ENCODE measurements around the gene LPIN2.
A peak's percentile ranks its signal among the peaks of the same experiment; 100 is the strongest.

The LPIN2 gene

DNA sequence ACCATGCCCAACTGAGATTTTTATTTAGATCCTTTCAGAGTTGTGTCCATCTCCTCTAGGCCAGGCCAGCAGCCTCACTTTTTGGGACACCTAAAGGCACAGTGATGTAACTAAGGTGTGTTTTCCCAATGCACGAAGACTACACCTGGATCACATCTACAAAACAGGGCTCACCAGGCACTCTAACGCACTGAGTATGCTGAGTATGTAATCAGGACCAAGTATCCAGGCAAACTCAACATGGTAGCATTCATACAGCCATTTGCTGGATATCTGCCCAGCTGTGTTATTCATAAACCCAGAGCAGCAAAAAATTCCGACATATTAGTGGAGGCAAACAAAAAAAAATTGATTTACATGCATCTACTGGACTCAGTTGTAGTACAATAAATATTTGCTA is 33.8 kb downstream of the LPIN2 start:
- CTCF ChIA-PET = interaction anchor here (0.5 to 1.7 kb wide), 6 partner anchors 8 to 50 kb away, joined by 3 to 8 read pairs (median 3); no protein-coding TSS in a partner anchor
- DNase-seq = no peak
- no peaks in the 10 kb centered on the region for H3K9me3 Mint-ChIP-seq
- H3K27ac Mint-ChIP-seq = peak overlapping the region; percentile 88
- peaks cover 84% of the 10 kb centered on the region for H3K4me1 Mint-ChIP-seq
- peak overlapping the region; percentile 77 for H3K4me3 Mint-ChIP-seq
- no peaks in the 10 kb centered on the region for H3K27me3 Mint-ChIP-seq
- H3K36me3 Mint-ChIP-seq = peaks cover 48% of the 10 kb centered on the region

DNA sequence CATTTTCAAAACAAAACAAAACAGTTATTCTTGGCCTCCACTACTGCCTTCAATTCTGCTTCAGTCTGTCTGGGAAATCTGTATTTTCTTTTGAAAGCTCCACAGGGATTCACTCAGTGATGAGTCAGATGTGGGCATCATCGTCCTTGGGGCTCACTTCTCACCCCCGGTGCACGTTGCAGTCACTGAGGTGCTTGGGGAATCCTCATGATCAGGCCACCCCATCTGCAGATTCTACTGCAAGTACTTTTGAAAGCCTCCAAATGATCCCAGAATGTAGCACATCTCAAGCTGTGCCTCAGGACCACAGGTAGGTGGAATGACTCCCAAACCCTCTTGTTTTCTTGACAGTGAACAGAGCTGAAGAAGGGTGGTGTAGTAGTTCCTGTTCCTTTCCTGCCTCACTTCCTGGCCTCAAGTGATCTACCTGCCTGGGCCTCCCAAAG is 34.3 kb downstream of the LPIN2 start:
- H3K4me1 Mint-ChIP-seq = peaks cover 84% of the 10 kb centered on the region
- CTCF ChIA-PET = interaction anchor here (0.7 to 1.6 kb wide), 5 partner anchors 8 to 21 kb away, joined by 3 to 6 read pairs (median 3); no protein-coding TSS in a partner anchor
- H3K36me3 Mint-ChIP-seq = peaks cover 47% of the 10 kb centered on the region
- no peak for DNase-seq
- H3K27ac Mint-ChIP-seq = peak overlapping the region; percentile 88
- H3K27me3 Mint-ChIP-seq = no peaks in the 10 kb centered on the region
- H3K4me3 Mint-ChIP-seq = peak overlapping the region; percentile 77
- no peaks in the 10 kb centered on the region for H3K9me3 Mint-ChIP-seq

DNA sequence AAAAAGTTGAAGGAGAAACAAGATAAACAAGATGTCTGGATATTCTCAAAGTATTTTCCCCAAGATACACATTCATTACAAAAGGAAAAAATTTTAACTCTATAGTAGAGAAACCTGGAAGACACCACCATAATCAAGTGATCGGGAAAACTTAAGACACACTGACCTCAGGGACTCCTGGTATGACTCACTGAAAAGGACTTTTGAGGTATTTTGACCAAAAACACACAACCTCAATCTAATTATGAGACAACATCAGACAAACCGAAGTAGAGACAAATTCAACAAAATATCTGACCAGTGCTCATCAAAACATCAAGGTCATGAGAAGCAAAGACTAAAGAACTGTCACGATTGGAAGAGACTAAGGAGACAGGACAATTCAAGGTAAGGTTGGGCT is 34.7 kb downstream of the LPIN2 start:
- Mint-ChIP-seq H3K4me1 (peaks cover 84% of the 10 kb centered on the region), H3K27me3 (no peaks in the 10 kb centered on the region), H3K4me3 (peak overlapping the region; percentile 77), H3K36me3 (peaks cover 51% of the 10 kb centered on the region), H3K27ac (peak overlapping the region; percentile 88), H3K9me3 (no peaks in the 10 kb centered on the region)
- CTCF ChIA-PET = interaction anchor here (0.8 to 1.0 kb wide), 3 partner anchors 16 to 173 kb away, joined by 3 to 4 read pairs (median 3); no protein-coding TSS in a partner anchor
- DNase-seq = no peak

DNA sequence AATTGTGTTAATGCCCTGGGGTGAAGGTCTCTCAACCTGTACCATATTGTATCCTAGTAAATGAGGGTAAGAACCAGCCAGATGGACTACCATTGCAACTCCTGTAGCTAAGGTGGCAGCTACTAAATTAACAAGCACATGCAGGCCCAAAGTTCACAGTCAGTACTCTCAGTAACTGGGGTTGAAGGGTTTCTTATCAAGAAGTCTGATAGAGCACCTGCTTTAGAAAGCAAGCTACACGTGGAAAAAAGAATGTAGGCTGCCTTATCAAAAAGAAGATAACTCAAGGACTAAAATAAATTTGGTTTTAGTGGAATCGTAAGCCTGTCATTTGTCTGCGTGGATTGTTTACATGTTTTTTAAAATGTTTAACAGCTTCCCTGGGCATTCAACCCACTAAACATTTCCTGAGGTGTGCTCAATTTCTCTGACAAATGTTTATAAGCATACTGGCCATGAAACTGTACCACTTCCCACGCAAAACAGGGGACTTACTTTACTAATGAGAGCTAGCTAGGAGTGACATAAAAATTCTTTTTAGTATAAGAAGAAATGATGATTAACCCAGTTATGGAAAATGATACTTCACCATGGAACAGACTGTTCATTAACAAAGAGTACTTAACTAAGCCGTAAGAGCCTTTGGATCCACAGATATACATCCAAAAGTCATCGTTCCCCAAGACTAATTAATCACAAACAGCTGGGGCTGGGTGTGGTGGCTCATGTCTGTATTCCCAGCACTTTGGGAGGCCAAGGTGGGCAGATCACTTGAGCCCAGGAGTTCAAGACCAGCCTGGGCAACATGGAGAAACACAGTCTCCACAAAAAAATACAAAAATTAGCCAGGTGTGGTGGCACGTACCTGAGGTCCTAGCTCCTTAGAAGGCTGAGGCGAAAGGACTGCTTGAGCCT is 36.5 kb downstream of the LPIN2 start:
- CTCF ChIA-PET = interaction anchor here (1.0 to 2.2 kb wide), 4 partner anchors 9 to 29 kb away, joined by 3 to 11 read pairs (median 4); no protein-coding TSS in a partner anchor
- H3K9me3 Mint-ChIP-seq = no peaks in the 10 kb centered on the region
- H3K4me3 Mint-ChIP-seq = no peak overlapping the region
- DNase-seq = no peak
- peaks cover 56% of the 10 kb centered on the region for H3K36me3 Mint-ChIP-seq
- peak overlapping the region; percentile 74 for H3K27ac Mint-ChIP-seq
- peaks cover 92% of the 10 kb centered on the region for H3K4me1 Mint-ChIP-seq
- no peaks in the 10 kb centered on the region for H3K27me3 Mint-ChIP-seq

GRCh38 chr18:2974731-2975130 is 38.2 kb downstream of the LPIN2 start:
- Mint-ChIP-seq H3K4me1 (peaks cover 94% of the 10 kb centered on the region), H3K9me3 (no peaks in the 10 kb centered on the region), H3K27me3 (no peaks in the 10 kb centered on the region), H3K36me3 (peaks cover 61% of the 10 kb centered on the region), H3K27ac (no peak overlapping the region), H3K4me3 (no peak overlapping the region)
- DNase-seq = no peak
- CTCF ChIA-PET = interaction anchor here (3.0 to 3.5 kb wide), 2 partner anchors 16 to 88 kb away, joined by 10 to 20 read pairs; no protein-coding TSS in a partner anchor

DNA sequence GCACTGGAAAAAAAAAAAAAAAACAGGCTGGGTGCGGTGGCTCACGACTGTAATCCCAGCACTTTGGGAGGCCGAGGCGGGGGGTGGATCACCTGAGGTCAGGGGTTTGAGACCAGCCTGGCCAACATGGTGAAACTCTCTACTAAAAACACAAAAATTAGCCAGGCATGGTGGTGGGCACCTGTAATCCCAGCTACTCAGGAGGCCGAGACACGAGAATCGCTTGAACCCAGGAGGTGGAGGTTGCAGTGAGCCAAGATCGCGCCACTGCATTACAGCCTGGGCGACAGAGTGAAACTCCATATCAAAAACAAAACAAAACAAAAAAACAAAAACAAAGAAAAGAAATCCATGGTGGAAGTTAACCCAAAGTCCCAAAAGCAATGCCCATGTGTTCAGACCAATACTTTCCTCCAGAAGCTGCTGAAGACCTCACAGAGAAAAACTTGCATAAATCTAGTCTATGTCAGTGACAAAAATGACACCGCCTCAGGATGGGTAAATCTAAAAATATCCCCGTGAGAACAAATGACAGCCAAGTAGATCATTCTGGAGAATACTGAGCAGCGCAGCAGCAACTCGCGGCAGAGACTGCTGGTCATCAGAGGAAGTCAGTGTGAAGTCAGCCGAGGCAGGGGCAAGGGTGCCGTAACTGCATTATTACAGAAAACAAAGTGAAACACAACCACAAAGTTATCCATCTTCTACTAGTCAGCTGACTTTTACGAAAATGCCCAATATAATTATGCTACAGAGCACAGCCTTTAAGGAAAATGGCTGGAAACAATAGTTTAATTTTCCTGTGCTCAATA is 41.0 kb downstream of the LPIN2 start:
- CTCF ChIA-PET = interaction anchor here (1.0 to 3.5 kb wide), 6 partner anchors 10 to 274 kb away, joined by 3 to 20 read pairs (median 9); no protein-coding TSS in a partner anchor
- H3K36me3 Mint-ChIP-seq = peaks cover 56% of the 10 kb centered on the region

DNA sequence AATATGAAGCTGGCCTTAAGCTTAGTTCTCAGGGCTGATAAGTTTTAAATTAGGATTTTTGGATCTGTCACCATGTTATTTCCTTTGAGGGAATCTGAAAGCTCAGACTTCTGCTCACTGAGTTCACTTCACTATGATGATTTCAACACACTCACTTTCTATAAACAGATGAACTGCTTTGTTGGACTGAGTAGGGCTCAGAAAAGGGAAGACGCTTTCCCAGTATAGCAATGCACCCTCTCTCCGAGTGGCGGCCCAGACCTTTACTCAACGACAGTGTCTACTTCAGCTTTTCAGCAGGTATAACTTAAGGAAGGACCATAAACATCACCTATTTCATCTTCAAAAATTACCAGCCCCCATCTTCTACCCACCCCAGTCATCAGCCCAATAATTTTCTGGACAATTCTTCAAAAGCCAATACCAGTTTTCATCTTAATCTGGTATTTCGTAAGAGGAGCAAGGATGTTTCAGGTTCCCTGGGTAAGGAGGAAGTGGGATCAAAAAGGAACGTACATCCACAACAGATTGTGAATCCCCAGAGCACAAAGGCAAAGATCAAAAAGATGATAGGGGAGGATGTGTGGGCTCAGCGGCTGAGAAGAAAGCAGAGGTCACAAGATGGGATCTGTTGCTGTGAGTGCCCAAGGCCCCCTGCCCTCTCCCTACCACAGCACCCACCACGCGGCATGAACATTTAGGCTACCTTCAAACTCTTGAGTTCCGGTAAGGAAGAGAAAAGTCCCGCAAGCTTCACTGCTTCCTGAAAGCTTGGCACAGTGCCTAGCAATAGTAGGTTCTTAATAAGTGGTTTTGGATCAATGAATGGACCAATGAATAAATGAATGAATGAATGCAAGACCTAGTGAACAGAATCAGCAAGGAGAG is 41.9 kb downstream of the LPIN2 start:
- Mint-ChIP-seq H3K36me3 (peaks cover 57% of the 10 kb centered on the region), H3K27ac (peak overlapping the region; percentile 96)
- CTCF ChIA-PET = interaction anchor here (1.3 to 4.6 kb wide), 4 partner anchors 9 to 275 kb away, joined by 4 to 20 read pairs (median 10); no protein-coding TSS in a partner anchor

More for the DNA sequence above, 41.0 kb downstream of the LPIN2 start:
- H3K27me3 Mint-ChIP-seq = no peaks in the 10 kb centered on the region
- H3K4me3 Mint-ChIP-seq = peak overlapping the region; percentile 73
- H3K9me3 Mint-ChIP-seq = no peaks in the 10 kb centered on the region
- DNase-seq = peak; percentile 81
- peaks cover 92% of the 10 kb centered on the region for H3K4me1 Mint-ChIP-seq
- H3K27ac Mint-ChIP-seq = peak overlapping the region; percentile 96

DNA sequence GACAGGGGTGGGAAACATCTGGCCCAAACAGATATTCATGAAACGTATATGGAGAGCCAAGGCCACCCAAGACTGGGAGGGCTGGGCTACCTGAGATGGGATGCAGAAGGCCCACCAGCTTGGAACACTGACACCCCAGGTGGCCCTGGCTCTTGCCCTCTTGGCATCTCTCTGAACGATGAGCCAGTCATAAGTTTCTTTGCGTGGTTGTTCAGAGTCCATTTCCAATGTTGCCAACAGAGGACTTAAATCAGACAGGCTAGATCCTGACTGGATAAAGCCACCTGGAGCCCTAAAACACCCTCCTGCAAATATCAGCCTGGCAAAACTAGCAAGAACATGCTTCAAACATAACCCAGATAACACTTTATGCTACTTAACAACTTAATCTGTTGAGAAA is 42.6 kb downstream of the LPIN2 start:
- Mint-ChIP-seq H3K27ac (peak overlapping the region; percentile 74), H3K27me3 (no peaks in the 10 kb centered on the region), H3K4me3 (peak overlapping the region; percentile 34), H3K36me3 (peaks cover 55% of the 10 kb centered on the region), H3K4me1 (peaks cover 90% of the 10 kb centered on the region), H3K9me3 (no peaks in the 10 kb centered on the region)
- CTCF ChIA-PET = interaction anchor here (1.3 to 4.6 kb wide), 3 partner anchors 8 to 16 kb away, joined by 6 to 20 read pairs (median 13); no protein-coding TSS in a partner anchor
- no peak for DNase-seq

More for the DNA sequence above, 41.9 kb downstream of the LPIN2 start:
- peaks cover 92% of the 10 kb centered on the region for H3K4me1 Mint-ChIP-seq
- peak; percentile 60 for DNase-seq
- H3K4me3 Mint-ChIP-seq = peak overlapping the region; percentile 73
- H3K9me3 Mint-ChIP-seq = no peaks in the 10 kb centered on the region
- H3K27me3 Mint-ChIP-seq = no peaks in the 10 kb centered on the region

GRCh38 chr18:2969695-2970094 is 43.2 kb downstream of the LPIN2 start:
- peak overlapping the region; percentile 34 for H3K4me3 Mint-ChIP-seq
- no peak for DNase-seq

DNA sequence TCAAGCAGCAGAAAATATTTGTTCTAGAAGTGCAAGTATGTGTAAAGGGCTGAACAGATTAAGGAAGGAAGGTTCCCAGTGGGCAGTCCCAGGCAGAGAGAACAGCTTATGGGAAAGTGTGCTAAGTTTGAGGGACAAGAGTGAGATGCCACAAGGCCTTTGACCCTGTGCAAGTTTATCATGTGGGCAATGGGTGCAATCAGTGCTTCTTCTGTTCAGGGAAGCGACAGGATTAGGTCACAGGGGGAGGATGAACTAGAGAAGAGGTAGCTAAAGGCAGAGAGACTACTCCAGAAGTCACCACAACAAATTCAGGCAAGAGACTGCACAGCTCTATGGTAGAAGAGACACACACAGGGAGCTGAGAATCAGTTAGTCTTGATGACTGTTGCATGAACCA is 44.3 kb downstream of the LPIN2 start:
- no peaks in the 10 kb centered on the region for H3K9me3 Mint-ChIP-seq
- no peaks in the 10 kb centered on the region for H3K27me3 Mint-ChIP-seq
- no peak for DNase-seq
- H3K36me3 Mint-ChIP-seq = peaks cover 55% of the 10 kb centered on the region
- peak overlapping the region; percentile 74 for H3K27ac Mint-ChIP-seq
- CTCF ChIA-PET = interaction anchor here (1.1 to 4.6 kb wide), 5 partner anchors 11 to 160 kb away, joined by 3 to 20 read pairs (median 6); no protein-coding TSS in a partner anchor
- H3K4me3 Mint-ChIP-seq = peak overlapping the region; percentile 4
- H3K4me1 Mint-ChIP-seq = peaks cover 92% of the 10 kb centered on the region

More at GRCh38 chr18:2969695-2970094, 43.2 kb downstream of the LPIN2 start:
- H3K4me1 Mint-ChIP-seq = peaks cover 94% of the 10 kb centered on the region
- no peaks in the 10 kb centered on the region for H3K27me3 Mint-ChIP-seq
- no peaks in the 10 kb centered on the region for H3K9me3 Mint-ChIP-seq
- peak overlapping the region; percentile 74 for H3K27ac Mint-ChIP-seq
- CTCF ChIA-PET = interaction anchor here (1.1 to 4.6 kb wide), 4 partner anchors 16 to 159 kb away, joined by 3 to 20 read pairs (median 4); no protein-coding TSS in a partner anchor
- H3K36me3 Mint-ChIP-seq = peaks cover 56% of the 10 kb centered on the region

DNA sequence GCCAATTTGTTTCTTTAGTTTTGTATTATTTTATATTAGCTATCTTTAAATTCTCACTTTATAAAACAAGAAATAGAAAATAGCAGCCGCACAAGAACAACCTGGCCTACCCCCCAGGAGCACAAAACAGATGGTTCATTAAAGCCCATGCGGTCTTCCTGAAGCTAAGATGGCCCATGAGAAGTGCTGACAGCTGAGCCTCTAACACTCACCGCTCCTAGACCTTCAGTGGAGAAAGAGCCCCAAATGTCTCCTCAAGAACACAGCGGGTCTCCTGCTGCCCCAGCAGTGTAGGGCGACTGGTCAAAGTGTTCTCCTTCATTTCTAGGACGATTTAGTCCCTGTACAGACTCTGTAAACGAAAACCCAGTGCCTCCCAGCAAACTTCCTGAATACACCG is 45.1 kb downstream of the LPIN2 start:
- Mint-ChIP-seq H3K27ac (peak overlapping the region; percentile 74), H3K36me3 (peaks cover 56% of the 10 kb centered on the region), H3K4me1 (peaks cover 93% of the 10 kb centered on the region), H3K4me3 (no peak overlapping the region), H3K9me3 (no peaks in the 10 kb centered on the region), H3K27me3 (no peaks in the 10 kb centered on the region)
- CTCF ChIA-PET = interaction anchor here (0.9 to 4.6 kb wide), 3 partner anchors 10 to 34 kb away, joined by 3 to 20 read pairs (median 14); no protein-coding TSS in a partner anchor
- no peak for DNase-seq

DNA sequence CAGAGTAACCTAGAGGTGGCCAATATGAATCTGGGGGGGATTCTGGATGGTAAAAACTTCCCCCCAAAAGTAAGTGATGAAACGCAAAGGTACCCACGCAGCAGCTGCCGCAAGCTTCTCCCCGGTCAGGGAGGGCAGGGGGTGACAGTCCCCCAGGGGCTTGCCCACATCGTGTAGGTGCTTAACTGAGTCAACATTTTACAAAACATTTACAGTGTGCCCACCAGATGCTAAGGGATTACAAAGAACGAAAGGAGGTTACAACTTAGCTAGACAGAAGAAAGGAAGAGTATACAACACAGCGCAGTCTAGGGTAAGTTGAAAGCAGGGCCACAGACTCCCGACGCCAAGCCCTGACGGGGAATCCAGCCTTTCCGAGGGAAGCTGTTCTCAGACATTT is 45.6 kb downstream of the LPIN2 start:
- Mint-ChIP-seq H3K36me3 (peaks cover 56% of the 10 kb centered on the region), H3K27me3 (no peaks in the 10 kb centered on the region), H3K4me3 (no peak overlapping the region)

More for the DNA sequence above, 45.6 kb downstream of the LPIN2 start:
- DNase-seq = no peak
- CTCF ChIA-PET = interaction anchor here (0.9 to 4.6 kb wide), 3 partner anchors 10 to 34 kb away, joined by 3 to 20 read pairs (median 14); no protein-coding TSS in a partner anchor
- Mint-ChIP-seq H3K27ac (no peak overlapping the region), H3K9me3 (no peaks in the 10 kb centered on the region), H3K4me1 (peaks cover 93% of the 10 kb centered on the region)

Data from activated naive CD4-positive, alpha-beta T cell treated with anti-CD3 and anti-CD28 coated beads, Interleukin-2, amount 10 ng/mL, durations not matched to agents 7 days and 5 days (primary cell).